Right atrium auricular region (tissue), 2 donors: ENCODE measurements around the gene FLCN. TPM values are rescaled to one million over a fixed set of nuclear protein-coding genes. Genes with fewer than 3 reads are reported as not detected.

Experiments
- DNase-seq: peaks from one replicate; pipeline ENCODE4 v3.0.0-alpha.2; 2019; ENCODE audit warnings: low spot score
- H3K27ac ChIP-seq, 2 donors: fragments of 200-600 bp; sonication (generic); 1 replicate in 1 of 2; 2 replicates in 1 of 2; pipeline ENCODE4 v1.5.1; 2016 to 2019
- H3K27me3 ChIP-seq, 2 donors: fragments of 200-600 bp; sonication (generic); one replicate each; pipeline versions ENCODE4 v1.5.1 to v1.6.0; 2017 to 2019
- H3K36me3 ChIP-seq: fragments of 200-600 bp; sonication (generic); one replicate; pipeline ENCODE4 v1.5.1; 2016
- H3K4me1 ChIP-seq, 2 donors: fragments of 200-600 bp; sonication (generic); one replicate each; pipeline versions ENCODE4 v1.5.1 to v1.6.0; 2017 to 2019
- H3K4me3 ChIP-seq, 2 donors: fragments of 200-600 bp; sonication (generic); 1 replicate in 1 of 2; 2 replicates in 1 of 2; pipeline ENCODE4 v1.5.1; 2017 to 2019; ENCODE audit warnings: mild to moderate bottlenecking in 1 of 2, moderate library complexity in 1 of 2
- H3K9me3 ChIP-seq, 2 donors: fragments of 200-600 bp; sonication (generic); one replicate each; pipeline ENCODE4 v1.5.1; 2019
- CTCF ChIP-seq, 2 donors: fragments of 200-600 bp; sonication (generic); IDR thresholded peaks; one replicate each; pipeline ENCODE4 v1.5.1; 2019; ENCODE audit warnings: antibody characterized with exemption in 2 of 2
- total RNA-seq, 2 donors: library from RNA; depleted of rRNA; stranded (reverse); fragments of >200 nt; gene quantifications; one replicate each; pipeline ENCODE4 v1.1.0, GENCODE V29; 2016

FLCN gene
- total RNA-seq, 2 donors from 2014 or later, result 22.7 to 23.7 TPM

GRCh38 chr17:17180741-17181525 is 56.0 kb downstream of the FLCN start:
- no peak for DNase-seq
- H3K36me3 ChIP-seq, result peaks cover 70% of the 10 kb centered on the region
- H3K27me3 ChIP-seq, result no peaks in the 10 kb centered on the region
- peak overlapping the region in 1 of 2 donors; percentile 42 for H3K27ac ChIP-seq
- no peak overlapping the region for H3K4me3 ChIP-seq
- peaks cover 0 to 43% of the 10 kb centered on the region in 2 donors for H3K4me1 ChIP-seq
- no peak for TF ChIP-seq CTCF (IDR thresholded peaks at IDR 0.05)
- no peaks in the 10 kb centered on the region for H3K9me3 ChIP-seq

GRCh38 chr17:17180141-17180603 is 56.8 kb downstream of the FLCN start:
- Histone ChIP-seq H3K9me3 (no peaks in the 10 kb centered on the region), H3K4me3 (no peak overlapping the region), H3K36me3 (peaks cover 78% of the 10 kb centered on the region), H3K27ac (peak overlapping the region; percentile 16 to 45), H3K27me3 (no peaks in the 10 kb centered on the region), H3K4me1 (peaks cover 0 to 35% of the 10 kb centered on the region in 2 donors)
- no peak for TF ChIP-seq CTCF (IDR thresholded peaks at IDR 0.05)
- DNase-seq, result no peak

DNA sequence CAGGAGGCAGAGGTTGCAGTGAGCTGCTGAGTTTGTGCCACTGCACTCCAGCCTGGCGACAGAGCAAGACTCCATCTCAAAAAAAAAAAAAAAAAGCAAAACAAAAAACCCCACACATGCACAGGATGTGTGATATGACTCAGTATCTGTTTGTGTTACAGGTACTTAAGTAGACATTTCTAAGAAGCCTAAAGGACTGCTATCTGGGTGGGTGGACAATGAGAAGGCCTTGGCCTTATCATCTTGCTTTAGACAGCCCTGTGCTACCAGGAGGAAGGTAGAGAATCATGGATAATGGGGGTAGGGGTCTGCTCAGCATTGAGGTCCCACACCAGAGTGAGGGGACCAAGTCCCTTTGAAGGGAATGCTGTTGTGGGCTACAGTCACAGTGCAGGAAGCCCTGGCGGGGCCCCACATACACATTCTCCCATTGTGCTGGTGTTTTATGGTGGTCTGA is 57.6 kb downstream of the FLCN start:
- Histone ChIP-seq H3K9me3 (no peaks in the 10 kb centered on the region), H3K36me3 (peaks cover 86% of the 10 kb centered on the region), H3K4me3 (no peak overlapping the region), H3K27me3 (no peaks in the 10 kb centered on the region), H3K4me1 (peaks cover 0 to 27% of the 10 kb centered on the region in 2 donors), H3K27ac (peak overlapping the region; percentile 16 to 45)
- DNase-seq, result no peak
- no peak for TF ChIP-seq CTCF (IDR thresholded peaks at IDR 0.05)

- no peaks in the 10 kb centered on the region for H3K27me3 ChIP-seq
- TF ChIP-seq CTCF (IDR thresholded peaks at IDR 0.05), result no peak
- no peak overlapping the region for H3K4me3 ChIP-seq
- no peaks in the 10 kb centered on the region for H3K9me3 ChIP-seq
- peaks cover 98% of the 10 kb centered on the region for H3K36me3 ChIP-seq
- peaks cover 0 to 23% of the 10 kb centered on the region in 2 donors for H3K4me1 ChIP-seq
- no peak for DNase-seq
- H3K27ac ChIP-seq, result no peak overlapping the region
These were observed 59.8 kb downstream of the FLCN start for GRCh38 chr17:17177176-17177575.

- H3K36me3 ChIP-seq, result peaks cover 100% of the 10 kb centered on the region
- no peak overlapping the region for H3K27ac ChIP-seq
- no peak for TF ChIP-seq CTCF (IDR thresholded peaks at IDR 0.05)
- H3K9me3 ChIP-seq, result no peaks in the 10 kb centered on the region
- no peaks in the 10 kb centered on the region for H3K27me3 ChIP-seq
- DNase-seq, result no peak
- peaks cover 0 to 28% of the 10 kb centered on the region in 2 donors for H3K4me1 ChIP-seq
- no peak overlapping the region for H3K4me3 ChIP-seq
These were observed 60.6 kb downstream of the FLCN start for GRCh38 chr17:17176341-17176740.
